Loucy (cell line): ENCODE results near the gene AMPD1.

Experiments used
- CTCF ChIP-seq: fragments of 200-600 bp; sonication (generic); conservative IDR thresholded peaks from 2 replicates; pipeline ENCODE4 v1.5.1; 2014; ENCODE audit warnings: mild to moderate bottlenecking, antibody characterized with exemption, low read length
- EZH2phosphoT487 ChIP-seq: fragments of 200-600 bp; IDR thresholded peaks from 2 replicates; pipeline ENCODE4 v1.6.1; 2018; ENCODE audit warnings: antibody characterized with exemption, mild to moderate bottlenecking, moderate library complexity, borderline replicate concordance

DNA sequence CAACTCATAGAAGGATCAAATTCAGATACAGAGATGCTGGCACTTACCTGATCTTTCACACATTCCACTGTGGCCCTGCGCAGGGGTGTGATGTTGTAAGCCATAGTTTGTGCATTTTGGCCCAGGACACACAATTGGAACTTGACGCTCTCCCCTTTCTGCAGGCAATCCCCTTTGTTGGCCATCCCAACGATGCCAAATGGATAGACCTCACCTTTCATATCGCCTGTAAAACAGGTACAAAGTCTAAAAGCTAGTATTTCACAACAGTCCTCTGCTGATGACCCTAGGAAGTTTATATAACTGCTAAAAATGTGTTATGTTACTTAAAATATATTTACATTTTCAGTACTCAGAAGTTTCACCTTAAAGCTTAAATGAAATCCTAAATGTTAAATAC, 25.1 kb upstream of the AMPD1 start:
- no peak for TF ChIP-seq CTCF
- no peak for TF ChIP-seq EZH2phosphoT487
